Islet of Langerhans (tissue), 1 donor: ENCODE measurements around the gene AARSD1.
A peak's percentile ranks its signal among the peaks of the same experiment; 100 is the strongest.
"Not testable (repeated sequence)": the region's sequence is repeated elsewhere in the genome, so short reads cannot be mapped to it uniquely, and the experiment has no call there.

ENCODE experiments used
- FAIRE-seq: peaks from one replicate; lab custom pipeline; 2011; peaks lifted over from hg19 to GRCh38; lab: Jason Lieb, UNC

Gene AARSD1

GRCh38 chr17:42964161-42964932, at the start of gene AARSD1:
TSS of gene AARSD1 (minus strand) at chr17:42964454. CDS start at chr17:42964440, 14 bp downstream.
- FAIRE-seq: peak; percentile 81

GRCh38 chr17:43013296-43013695, 49.0 kb upstream of the AARSD1 start:
- no peak for FAIRE-seq

- FAIRE-seq: no peak
These were observed 47.6 kb upstream of the AARSD1 start for GRCh38 chr17:43011728-43012472.

GRCh38 chr17:43010667-43011308, 46.5 kb upstream of the AARSD1 start:
- FAIRE-seq: no peak

- no peak for FAIRE-seq
These were observed 42.6 kb upstream of the AARSD1 start, which contains the start of gene IFI35 for GRCh38 chr17:43006639-43007551. TSS of gene IFI35 (plus strand) at chr17:43006784. CDS start at chr17:43006948, 164 bp downstream.

GRCh38 chr17:43003542-43004172, 39.4 kb upstream of the AARSD1 start:
- no peak for FAIRE-seq

- FAIRE-seq: not testable (repeated sequence)
These were observed 36.6 kb upstream of the AARSD1 start for GRCh38 chr17:43000894-43001293.

- no peak for FAIRE-seq
These were observed 34.8 kb upstream of the AARSD1 start for GRCh38 chr17:42999003-42999525.

- peak; percentile 94 for FAIRE-seq
These were observed 34.0 kb upstream of the AARSD1 start, which contains the start of gene RPL27 for GRCh38 chr17:42997984-42998938. TSS of gene RPL27 (plus strand) at chr17:42998419. CDS start at chr17:42998751, 332 bp downstream.

GRCh38 chr17:42997390-42997983, 33.2 kb upstream of the AARSD1 start:
- FAIRE-seq: no peak

GRCh38 chr17:42993913-42994312, 29.7 kb upstream of the AARSD1 start:
- FAIRE-seq: not testable (repeated sequence)

- FAIRE-seq: no peak
These were observed 28.6 kb upstream of the AARSD1 start for GRCh38 chr17:42992872-42993271.

- no peak for FAIRE-seq
These were observed 27.2 kb upstream of the AARSD1 start for GRCh38 chr17:42991471-42991870.

- FAIRE-seq: no peak
These were observed 25.7 kb upstream of the AARSD1 start for GRCh38 chr17:42989726-42990652.

- no peak for FAIRE-seq
These were observed 24.9 kb upstream of the AARSD1 start for GRCh38 chr17:42989141-42989540.

GRCh38 chr17:42985225-42985624, 21.0 kb upstream of the AARSD1 start:
- FAIRE-seq: no peak

- FAIRE-seq: no peak
These were observed 18.0 kb upstream of the AARSD1 start for GRCh38 chr17:42982266-42982665.

- FAIRE-seq: no peak
These were observed 16.6 kb upstream of the AARSD1 start for GRCh38 chr17:42980766-42981397.
